Upper lobe of left lung (tissue), 4 donors: ENCODE measurements around the gene LHFPL2.

Experiments used
- CTCF ChIP-seq, 6 experiments: fragments of 450-650 bp in 4 of 6; fragments of 200-600 bp in 2 of 6; sonication (generic) in 2 of 6; IDR thresholded peaks; one replicate each; pipeline ENCODE4 v1.5.1; 2016 to 2019; ENCODE audit warnings: antibody characterized with exemption in 6 of 6
- EP300 ChIP-seq, 4 donors: sonication (generic); formaldehyde crosslinking; IDR thresholded peaks; one replicate each; pipeline ENCODE4 v1.5.1; 2017; ENCODE audit warnings: antibody characterized with exemption in 4 of 4, control low read depth in 2 of 4
- POLR2A ChIP-seq, 4 donors: fragments of 450-650 bp; IDR thresholded peaks; one replicate each; pipeline ENCODE4 v1.5.1; 2016 to 2017; ENCODE audit warnings: antibody characterized with exemption in 4 of 4, mild to moderate bottlenecking in 2 of 4
- POLR2AphosphoS5 ChIP-seq, 2 donors: sonication (generic); formaldehyde crosslinking; IDR thresholded peaks; one replicate each; pipeline ENCODE4 v1.5.1; 2017; ENCODE audit warnings: antibody characterized with exemption in 2 of 2

DNA sequence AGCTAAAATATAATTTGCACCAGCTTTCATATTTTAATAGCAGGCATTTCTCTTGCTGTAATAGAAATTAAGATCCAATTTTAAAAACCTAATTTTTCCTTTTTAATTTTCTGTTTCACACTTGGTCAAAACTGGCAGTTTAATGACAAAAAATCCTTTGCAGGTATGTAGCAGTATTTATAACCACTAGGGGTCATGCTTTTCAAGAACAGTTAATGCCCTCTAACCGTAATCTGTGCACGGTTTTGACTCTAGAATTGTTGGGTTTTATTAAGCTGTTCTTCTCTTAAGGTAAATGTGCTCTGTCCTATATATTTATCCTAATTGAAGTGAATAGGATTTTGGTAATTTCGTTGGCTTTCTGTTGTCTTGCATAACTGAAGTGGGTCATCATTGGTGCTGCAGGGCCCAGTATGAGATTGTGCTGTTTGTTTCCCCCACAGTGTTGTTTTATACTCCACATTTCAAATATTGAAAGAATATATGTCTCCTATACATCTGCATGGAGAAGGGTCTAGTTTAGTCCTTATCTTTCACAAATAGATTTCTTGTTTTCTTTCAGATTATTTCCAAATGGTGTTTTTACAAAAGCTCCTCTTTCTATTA lies 180.7 kb downstream of the LHFPL2 start:
- TF ChIP-seq POLR2A (IDR thresholded peaks at IDR 0.05) (no peak), EP300 (IDR thresholded peaks at IDR 0.05) (no peak), CTCF (IDR thresholded peaks at IDR 0.05) (peak; percentile 53 to 73 (median 66)), POLR2AphosphoS5 (IDR thresholded peaks at IDR 0.05) (no peak)
